RCC 7860 (cell line): ENCODE measurements around the gene TSPAN12.

Experiments
- DNase-seq: peaks from one replicate; pipeline ENCODE4 v3.0.0-alpha.2; 2015; ENCODE audit warnings: low spot score
- FAIRE-seq: peaks from 2 replicates; lab custom pipeline; 2012; peaks lifted over from hg19 to GRCh38; lab: Jason Lieb, UNC

Gene TSPAN12

GRCh38 chr7:120760851-120761250 is 97.1 kb downstream of the TSPAN12 start:
- FAIRE-seq (no peak), DNase-seq (no peak)

DNA sequence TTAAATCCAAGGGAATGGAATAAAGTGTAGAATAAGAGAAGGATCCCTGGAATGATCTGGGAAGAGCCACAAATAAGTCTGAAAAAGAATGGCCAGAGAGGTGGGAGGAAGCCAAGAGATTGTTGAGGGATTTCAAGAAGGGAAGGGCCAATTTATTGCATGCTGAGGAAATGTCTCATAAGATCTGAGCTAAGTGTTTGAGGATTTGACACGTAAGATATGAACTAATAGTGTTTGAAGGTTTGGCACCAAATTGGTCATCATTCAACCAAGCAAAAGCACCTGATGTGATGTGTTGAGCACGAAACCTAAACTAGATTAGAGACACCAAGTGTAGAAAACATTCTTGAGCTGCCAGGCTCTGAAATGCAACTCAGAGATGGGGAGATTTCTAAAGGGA is 97.9 kb downstream of the TSPAN12 start:
- FAIRE-seq = no peak
- DNase-seq = no peak

GRCh38 chr7:120743128-120743527 is 114.8 kb downstream of the TSPAN12 start:
- FAIRE-seq = no peak
- DNase-seq = no peak

GRCh38 chr7:120742372-120742771 is 115.6 kb downstream of the TSPAN12 start:
- no peak for DNase-seq
- no peak for FAIRE-seq

GRCh38 chr7:120741371-120742042 is 116.4 kb downstream of the TSPAN12 start:
- FAIRE-seq = no peak
- no peak for DNase-seq

DNA sequence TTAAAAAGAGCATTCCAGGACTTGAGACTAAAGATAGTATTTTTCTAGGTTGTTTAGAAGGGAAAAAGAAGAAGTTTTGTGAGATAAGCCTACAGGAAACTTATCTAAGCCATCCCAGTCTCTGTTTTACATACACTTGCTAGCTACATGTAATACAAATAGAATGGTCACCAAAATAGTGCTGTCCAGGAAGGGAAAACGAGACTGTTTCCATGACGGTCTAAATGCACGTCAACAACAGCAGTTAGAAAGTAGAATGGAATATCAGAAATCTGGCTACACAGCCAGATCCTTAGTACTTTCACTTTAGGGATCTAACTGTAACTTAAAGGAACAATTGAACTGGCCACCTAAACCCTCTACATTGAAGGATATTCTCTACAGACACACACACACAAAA is 117.6 kb downstream of the TSPAN12 start:
- no peak for FAIRE-seq
- no peak for DNase-seq

DNA sequence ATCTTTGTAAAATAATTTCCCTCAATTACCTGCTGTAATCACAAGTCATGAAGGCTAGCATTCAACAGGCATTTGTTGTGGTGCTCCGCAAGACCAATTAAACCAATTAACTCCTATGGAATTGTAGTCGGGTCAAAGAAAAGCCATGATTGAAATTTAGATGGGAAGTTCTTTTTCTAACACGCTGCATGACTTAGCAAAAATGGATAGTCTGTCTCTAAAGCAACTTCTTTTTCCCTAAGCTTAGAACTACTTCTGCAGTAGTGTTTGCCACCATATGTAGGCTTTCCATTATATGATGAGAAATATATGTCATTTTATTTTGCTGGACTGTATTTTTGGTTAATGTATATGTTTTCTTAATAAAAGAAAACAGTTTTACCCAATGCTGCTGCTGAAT is 119.1 kb downstream of the TSPAN12 start:
- no peak for FAIRE-seq
- no peak for DNase-seq
